ENCODE measurements around the gene OSGIN1. TPM values are rescaled to one million over a fixed set of nuclear protein-coding genes. Genes with fewer than 3 reads are reported as not detected.

Gene OSGIN1
- total and polyA plus RNA-seq, 2 of the 8 experiments (the other 6 are each of a cell fraction or from before 2014, with no cell fraction given), result 0.58 to 0.76 TPM

GRCh38 chr16:83979441-83979840 lies 26.4 kb downstream of the OSGIN1 start:
- H3K18ac ChIP-seq (ENCODE audit: extremely low read depth, low read length), result no peak overlapping the region
- POLR2A ChIA-PET (ENCODE audit: partially characterized antibody), result no interaction called here
- no peak overlapping the region for H2BK20ac ChIP-seq (ENCODE audit: low read length)
- no peak overlapping the region for H2BK120ac ChIP-seq (replicated peaks; ENCODE audit: low read depth, low read length)
- H3K36me3 ChIP-seq (ENCODE audit: control insufficient read depth in 2 of 4, insufficient read depth in 4 of 4, low read length in 3 of 4), result peaks cover 0 to 5% (median 2%) of the 10 kb centered on the region in 4 experiments; a peak in 2 of 8 replicates
- no peaks in the 10 kb centered on the region for H3K79me2 ChIP-seq (ENCODE audit: control insufficient read depth in 1 of 2, insufficient read depth in 2 of 2, low read length in 2 of 2)
- H3K79me1 ChIP-seq (ENCODE audit: low read depth, low read length), result no peaks in the 10 kb centered on the region
- H4K5ac ChIP-seq (ENCODE audit: insufficient read length, low read depth, low read length), result no peak overlapping the region
- H2BK12ac ChIP-seq (ENCODE audit: low read depth, low read length), result no peak overlapping the region
- H3K9me3 ChIP-seq (ENCODE audit: insufficient read depth in 2 of 2, low read depth in 1 of 2, low read length in 1 of 2), result peaks cover 16 to 22% of the 10 kb centered on the region in 2 experiments
- peak overlapping the region; percentile 28; the same call in 1 of the 2 replicates for H4K8ac ChIP-seq (ENCODE audit: extremely low read depth, insufficient read depth, low read length)
- no peak overlapping the region; the same call in 1 of the 2 replicates for H2BK15ac ChIP-seq (ENCODE audit: low read length)
- 83% methylated on average over 4 of the region's 7 CpGs; no CpG with 5 or more reads in 1 of the 2 experiments for WGBS, 2 experiments (ENCODE audit: extremely low coverage in 1 of 2, insufficient coverage in 1 of 2, insufficient read length in 1 of 2, insufficient replicate concordance in 2 of 2, low coverage in 1 of 2, low lambda C conversion rate in 2 of 2, missing lambda C conversion rate in 1 of 2)
- H3K4me2 ChIP-seq (ENCODE audit: insufficient read depth in 1 of 2, low read depth in 2 of 2, low read length in 2 of 2), result no peak overlapping the region; a peak in 1 of 4 replicates
- CTCF ChIA-PET (ENCODE audit: partially characterized antibody), result interaction anchor here (0.8 to 6.3 kb wide), 11 partner anchors 10 to 86 kb away, joined by 3 to 42 read pairs (median 3); no protein-coding TSS in a partner anchor
- no peak for FAIRE-seq
- no peak overlapping the region for H3K9ac ChIP-seq (replicated peaks in 1 of 4; ENCODE audit: extremely low read depth in 1 of 4, low read depth in 3 of 4, low read length in 3 of 4)
- H4K91ac ChIP-seq (replicated peaks; ENCODE audit: insufficient read length, low read length), result no peak overlapping the region
- no peak overlapping the region for H3K14ac ChIP-seq (ENCODE audit: insufficient read length)
- no peak overlapping the region for H2BK5ac ChIP-seq (ENCODE audit: low read depth, low read length)
- H3K23ac ChIP-seq (ENCODE audit: insufficient read length), result no peak overlapping the region
- no peaks in the 10 kb centered on the region for H4K20me1 ChIP-seq (replicated peaks in 1 of 2; ENCODE audit: control insufficient read depth in 1 of 2, insufficient read depth in 2 of 2, low read length in 2 of 2)
- H3K4me1 ChIP-seq (replicated peaks in 1 of 4; ENCODE audit: control insufficient read depth in 3 of 4, insufficient read depth in 4 of 4, low read length in 3 of 4), result no peaks in the 10 kb centered on the region
- H3K4ac ChIP-seq (replicated peaks; ENCODE audit: insufficient read length, low read depth, low read length), result no peak overlapping the region
- no peak overlapping the region for H3K27ac ChIP-seq (ENCODE audit: low read depth, low read length)
- no peaks in the 10 kb centered on the region for H3K27me3 ChIP-seq (replicated peaks in 1 of 4; ENCODE audit: control insufficient read depth in 3 of 4, extremely low read depth in 1 of 4, insufficient read depth in 3 of 4, low read length in 3 of 4)
- DNase-seq (ENCODE audit: low read depth in 1 of 2, low spot score in 2 of 2), result no peak
- no peak overlapping the region for H3K56ac ChIP-seq (replicated peaks; ENCODE audit: insufficient read length, low read depth, low read length)
- H2AFZ ChIP-seq (ENCODE audit: low read length), result no peak overlapping the region
- H2AK5ac ChIP-seq (ENCODE audit: low read depth, low read length), result no peak overlapping the region
- no peak overlapping the region for H3K4me3 ChIP-seq (ENCODE audit: extremely low read depth in 1 of 4, insufficient read depth in 2 of 4, low read depth in 3 of 4, low read length in 4 of 4)
- no peaks in the 10 kb centered on the region for H3K23me2 ChIP-seq (ENCODE audit: low read depth, low read length)
- TF ChIP-seq SP2 (IDR thresholded peaks at IDR 0.05; ENCODE audit: low read length) (no peak), JUND (IDR thresholded peaks at IDR 0.05; ENCODE audit: low read length) (no peak), KDM5A (IDR thresholded peaks at IDR 0.05; ENCODE audit: low read length) (no peak), FOSL1 (IDR thresholded peaks at IDR 0.05; ENCODE audit: insufficient read depth, low read depth, low read length) (no peak), CBX5 (IDR thresholded peaks at IDR 0.05; ENCODE audit: low read depth, low read length) (no peak), CBX8 (IDR thresholded peaks at IDR 0.05; ENCODE audit: borderline replicate concordance, low read depth, low read length) (no peak), ASH2L (IDR thresholded peaks at IDR 0.05; ENCODE audit: low read length) (no peak), TCF12 (IDR thresholded peaks at IDR 0.05; ENCODE audit: low read depth, low read length) (no peak), EZH2 (IDR thresholded peaks at IDR 0.05; ENCODE audit: low read depth, low read length, severe bottlenecking) (no peak), SP4 (IDR thresholded peaks at IDR 0.05; ENCODE audit: low read length) (no peak), HDAC2 (IDR thresholded peaks at IDR 0.05; ENCODE audit: borderline replicate concordance in 1 of 2, low read depth in 2 of 2, low read length in 2 of 2) (no peak)
- TF ChIP-seq, protein P1, sequence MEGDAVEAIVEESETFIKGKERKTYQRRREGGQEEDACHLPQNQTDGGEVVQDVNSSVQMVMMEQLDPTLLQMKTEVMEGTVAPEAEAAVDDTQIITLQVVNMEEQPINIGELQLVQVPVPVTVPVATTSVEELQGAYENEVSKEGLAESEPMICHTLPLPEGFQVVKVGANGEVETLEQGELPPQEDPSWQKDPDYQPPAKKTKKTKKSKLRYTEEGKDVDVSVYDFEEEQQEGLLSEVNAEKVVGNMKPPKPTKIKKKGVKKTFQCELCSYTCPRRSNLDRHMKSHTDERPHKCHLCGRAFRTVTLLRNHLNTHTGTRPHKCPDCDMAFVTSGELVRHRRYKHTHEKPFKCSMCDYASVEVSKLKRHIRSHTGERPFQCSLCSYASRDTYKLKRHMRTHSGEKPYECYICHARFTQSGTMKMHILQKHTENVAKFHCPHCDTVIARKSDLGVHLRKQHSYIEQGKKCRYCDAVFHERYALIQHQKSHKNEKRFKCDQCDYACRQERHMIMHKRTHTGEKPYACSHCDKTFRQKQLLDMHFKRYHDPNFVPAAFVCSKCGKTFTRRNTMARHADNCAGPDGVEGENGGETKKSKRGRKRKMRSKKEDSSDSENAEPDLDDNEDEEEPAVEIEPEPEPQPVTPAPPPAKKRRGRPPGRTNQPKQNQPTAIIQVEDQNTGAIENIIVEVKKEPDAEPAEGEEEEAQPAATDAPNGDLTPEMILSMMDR (IDR thresholded peaks at IDR 0.05; ENCODE audit: control extremely low read depth in 1 of 3, insufficient read depth in 1 of 3, low read depth in 1 of 3, low read length in 3 of 3), result no peak

All from H1 (cell line).